GM23248 (cell line): ENCODE data around the gene RASD2. TPM values are rescaled to one million over a fixed set of nuclear protein-coding genes. Genes with fewer than 3 reads are reported as not detected.
A peak's percentile ranks its signal among the peaks of the same experiment; 100 is the strongest.

ENCODE experiments used
- DNase-seq: peaks from one replicate; pipeline ENCODE4 v3.0.0-alpha.2; 2015
- H2AFZ ChIP-seq: fragments of 200-600 bp; sonication (generic); 2 replicates; pipeline ENCODE4 v1.6.1; 2016; ENCODE audit warnings: antibody characterized with exemption
- H3F3A ChIP-seq: fragments of 200-600 bp; sonication (generic); 2 replicates; pipeline ENCODE4 v1.6.1; 2016; ENCODE audit warnings: mild to moderate bottlenecking, antibody characterized with exemption, mixed run types; ENCODE audit not compliant: insufficient read depth
- H3K27ac ChIP-seq: fragments of 200-600 bp; sonication (generic); 2 replicates; pipeline ENCODE4 v1.5.1; 2016; ENCODE audit warnings: mild to moderate bottlenecking
- H3K27me3 ChIP-seq: fragments of 200-600 bp; sonication (generic); replicated peaks from 2 replicates; pipeline ENCODE4 v1.6.1; 2016; ENCODE audit warnings: mild to moderate bottlenecking; ENCODE audit not compliant: insufficient read depth
- H3K36me3 ChIP-seq: fragments of 200-600 bp; sonication (generic); 2 replicates; pipeline ENCODE4 v1.6.1; 2016; ENCODE audit warnings: low read depth, mild to moderate bottlenecking
- H3K4me1 ChIP-seq: fragments of 200-600 bp; sonication (generic); 2 replicates; pipeline ENCODE4 v1.6.1; 2016; ENCODE audit warnings: mild to moderate bottlenecking; ENCODE audit not compliant: insufficient read depth
- H3K4me2 ChIP-seq: fragments of 200-600 bp; sonication (generic); one replicate; pipeline ENCODE4 v1.6.1; 2016; ENCODE audit warnings: mild to moderate bottlenecking; ENCODE audit not compliant: unreplicated experiment
- H3K4me3 ChIP-seq: fragments of 200-600 bp; sonication (generic); 2 replicates; pipeline ENCODE4 v1.5.1; 2016; ENCODE audit warnings: mild to moderate bottlenecking
- H3K79me2 ChIP-seq: fragments of 200-600 bp; sonication (generic); 2 replicates; pipeline ENCODE4 v1.6.1; 2016; ENCODE audit warnings: mild to moderate bottlenecking; ENCODE audit not compliant: insufficient read depth
- H3K9ac ChIP-seq: fragments of 200-600 bp; sonication (generic); 2 replicates; pipeline ENCODE4 v1.6.1; 2016; ENCODE audit warnings: mild to moderate bottlenecking
- H3K9me2 ChIP-seq: fragments of 200-600 bp; sonication (generic); 2 replicates; pipeline ENCODE4 v1.6.1; 2016; ENCODE audit warnings: mixed run types, mild to moderate bottlenecking, moderate library complexity; ENCODE audit not compliant: insufficient read depth
- H3K9me3 ChIP-seq: fragments of 200-600 bp; sonication (generic); one replicate; pipeline ENCODE4 v1.6.1; 2017; ENCODE audit warnings: low read depth
- H4K20me1 ChIP-seq: fragments of 200-600 bp; sonication (generic); 2 replicates; pipeline ENCODE4 v1.6.0; 2016; ENCODE audit not compliant: insufficient read depth
- EZH2 ChIP-seq: fragments of 200-600 bp; sonication (generic); IDR thresholded peaks from 2 replicates; pipeline ENCODE4 v1.6.1; 2018; ENCODE audit warnings: antibody characterized with exemption, mild to moderate bottlenecking; ENCODE audit not compliant: insufficient read depth, poor library complexity, severe bottlenecking
- EZH2phosphoT487 ChIP-seq: fragments of 200-600 bp; sonication (generic); IDR thresholded peaks from 2 replicates; pipeline ENCODE4 v1.6.1; 2018; ENCODE audit warnings: antibody characterized with exemption, moderate library complexity, mild to moderate bottlenecking, low read depth; ENCODE audit not compliant: insufficient read depth
- WGBS, 2 experiments: methylation state at CpG; one replicate each; pipeline ENCODE4 v1.1.6; 2015 to 2017; ENCODE audit warnings: low lambda C conversion rate in 2 of 2, low coverage in 1 of 2; ENCODE audit errors: missing lambda C conversion rate in 2 of 2; 5-methylcytosine and 5-hydroxymethylcytosine counted together
- in situ Hi-C: fragments of 300-500 bp; cut with MboI; formaldehyde crosslinking; loops from 2 replicates; pipeline ENCODE4 v1.15.0; 2020
- polyA plus RNA-seq: library from polyadenylated mRNA; unstranded; fragments of >200 nt; fragmentation: Nextera tagmentation; extraction: Ambion mirVana; gene quantifications from 2 replicates; pipeline ENCODE4 v1.2.1, GENCODE V29; 2016
- total RNA-seq: library from RNA; depleted of rRNA; stranded (reverse); fragments of >200 nt; shearing (Covaris generic); gene quantifications from 2 replicates; pipeline ENCODE4 v1.2.3, GENCODE V29; 2014

RASD2 gene
- total and polyA plus RNA-seq, 2 experiments from 2014 or later: 0.76 to 1.5 TPM

DNA sequence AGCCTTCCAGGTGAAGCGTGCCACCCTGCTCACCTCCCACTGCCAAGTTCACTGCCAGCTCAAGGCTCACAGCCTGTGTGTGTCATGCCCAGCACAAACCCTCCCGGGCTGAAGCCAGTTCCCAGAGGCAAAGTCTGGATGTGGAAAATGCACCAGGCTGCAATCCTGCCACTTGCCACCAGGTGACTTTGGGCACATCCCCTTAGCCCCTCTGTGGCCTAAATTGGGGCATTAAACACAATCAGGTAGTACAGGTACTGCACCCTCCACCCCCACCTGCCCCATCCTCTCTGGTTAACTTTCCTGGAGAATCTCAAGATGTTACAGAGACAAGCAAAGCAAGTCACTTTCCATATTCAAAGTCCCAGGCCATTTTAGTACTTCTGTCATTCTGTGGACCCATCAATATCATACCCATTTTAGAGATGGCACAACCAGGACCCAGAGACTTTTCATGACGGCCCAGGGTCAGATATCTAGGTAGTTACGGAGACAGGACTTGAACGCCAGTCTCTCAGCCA lies 1.8 kb upstream of the RASD2 start:
- H3F3A ChIP-seq: no peaks in the 10 kb centered on the region
- no peak overlapping the region for H3K4me2 ChIP-seq
- TF ChIP-seq EZH2 (no peak), EZH2phosphoT487 (no peak)
- WGBS, 2 experiments: 82 to 83% methylated on average over 5 of the region's 5 CpGs
- peaks cover 12% of the 10 kb centered on the region; the same call in 1 of the 2 replicates for H3K4me1 ChIP-seq
- no peaks in the 10 kb centered on the region for H3K9me3 ChIP-seq
- H3K79me2 ChIP-seq: peaks cover 23% of the 10 kb centered on the region
- no peak overlapping the region for H2AFZ ChIP-seq
- H3K4me3 ChIP-seq: no peak overlapping the region
- in situ Hi-C loops: no loop called here
- H3K27me3 ChIP-seq: no peaks in the 10 kb centered on the region
- H3K27ac ChIP-seq: no peak overlapping the region
- H3K9me2 ChIP-seq: no peaks in the 10 kb centered on the region
- no peak overlapping the region for H3K9ac ChIP-seq
- DNase-seq: peak; percentile 57
- H3K36me3 ChIP-seq: no peaks in the 10 kb centered on the region
- no peaks in the 10 kb centered on the region for H4K20me1 ChIP-seq

DNA sequence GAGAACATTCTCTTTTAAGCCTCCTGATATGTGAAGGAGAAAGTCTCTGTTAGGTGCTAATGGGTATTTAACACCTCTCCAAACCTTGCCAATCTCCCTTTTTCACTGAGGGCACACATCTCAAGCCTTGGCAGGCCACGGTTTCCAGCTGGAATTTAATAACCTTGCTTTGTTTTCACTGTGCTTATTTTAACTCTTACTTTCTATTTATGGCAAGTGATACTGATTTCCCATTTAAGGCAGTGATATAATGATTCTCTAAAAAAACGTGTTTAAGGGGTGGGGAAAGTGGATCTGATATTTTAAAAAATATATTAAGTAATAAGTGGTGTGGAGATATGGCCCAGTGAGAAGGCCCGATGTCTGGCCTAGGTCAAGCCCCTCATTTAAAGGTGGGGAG lies 1.1 kb upstream of the RASD2 start:
- peak overlapping the region; percentile 77; the same call in 1 of the 2 replicates for H3K4me3 ChIP-seq
- no peaks in the 10 kb centered on the region for H3K9me2 ChIP-seq
- DNase-seq: no peak
- no peak overlapping the region for H3K4me2 ChIP-seq
- peaks cover 23% of the 10 kb centered on the region for H3K79me2 ChIP-seq
- no peaks in the 10 kb centered on the region for H3K36me3 ChIP-seq
- peaks cover 12% of the 10 kb centered on the region; the same call in 1 of the 2 replicates for H3K4me1 ChIP-seq
- 45% methylated on average over 3 of the region's 3 CpGs for WGBS, 2 experiments
- H2AFZ ChIP-seq: no peak overlapping the region
- TF ChIP-seq EZH2phosphoT487 (no peak), EZH2 (no peak)
- H3K27ac ChIP-seq: no peak overlapping the region
- no peaks in the 10 kb centered on the region for H3K27me3 ChIP-seq
- H4K20me1 ChIP-seq: no peaks in the 10 kb centered on the region
- peak overlapping the region; percentile 57; the same call in 1 of the 2 replicates for H3K9ac ChIP-seq
- H3K9me3 ChIP-seq: no peaks in the 10 kb centered on the region
- in situ Hi-C loops: no loop called here
- no peaks in the 10 kb centered on the region for H3F3A ChIP-seq

DNA sequence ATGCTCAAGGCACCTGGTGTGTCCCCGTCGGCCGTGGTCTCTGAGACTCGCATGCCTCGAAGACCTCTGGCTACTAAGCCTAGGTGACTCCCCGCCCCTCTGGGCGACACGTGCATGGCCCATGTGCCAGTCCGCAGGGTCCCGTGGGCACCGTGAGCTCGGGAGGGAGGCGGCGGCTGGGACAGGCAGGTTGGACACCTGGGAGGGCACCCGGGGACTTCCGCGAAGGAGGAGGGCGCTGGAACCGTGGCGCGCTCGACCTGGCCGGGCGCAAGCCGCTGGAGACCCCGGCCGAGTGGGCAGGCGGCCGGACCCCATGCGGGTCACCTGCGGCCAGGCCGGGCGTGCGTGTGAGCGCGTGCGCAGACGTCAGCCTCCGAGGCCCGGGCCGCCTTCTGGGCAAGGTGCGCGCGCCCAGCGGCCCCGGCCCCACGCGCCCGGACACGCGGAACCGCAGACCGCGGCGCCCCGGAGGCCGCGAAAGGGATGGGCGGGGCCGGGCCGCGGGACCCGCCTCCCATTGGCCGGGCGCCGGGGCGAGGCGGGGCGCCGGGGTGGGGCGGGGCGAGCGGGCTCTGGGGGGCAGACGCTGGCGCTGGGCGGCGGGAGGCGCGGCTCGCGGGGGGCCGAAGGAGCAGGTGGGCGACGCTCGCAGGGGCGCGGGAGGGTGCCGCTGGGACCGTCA lies 579 bp upstream of the RASD2 start:
- Histone ChIP-seq H2AFZ (peak overlapping the region; percentile 84), H3K36me3 (no peaks in the 10 kb centered on the region), H3F3A (no peaks in the 10 kb centered on the region), H3K79me2 (peaks cover 23% of the 10 kb centered on the region), H3K9me3 (no peaks in the 10 kb centered on the region), H3K4me1 (peaks cover 12% of the 10 kb centered on the region; the same call in 1 of the 2 replicates), H3K4me2 (peak overlapping the region; percentile 92), H3K9ac (peak overlapping the region; percentile 69), H3K4me3 (peak overlapping the region; percentile 77), H3K9me2 (no peaks in the 10 kb centered on the region), H3K27ac (no peak overlapping the region), H3K27me3 (no peaks in the 10 kb centered on the region), H4K20me1 (no peaks in the 10 kb centered on the region)
- TF ChIP-seq EZH2 (no peak), EZH2phosphoT487 (no peak)
- DNase-seq: peak; percentile 81
- in situ Hi-C loops: no loop called here
- 6 to 9% methylated on average over 49 to 72 of the region's 89 CpGs for WGBS, 2 experiments

DNA sequence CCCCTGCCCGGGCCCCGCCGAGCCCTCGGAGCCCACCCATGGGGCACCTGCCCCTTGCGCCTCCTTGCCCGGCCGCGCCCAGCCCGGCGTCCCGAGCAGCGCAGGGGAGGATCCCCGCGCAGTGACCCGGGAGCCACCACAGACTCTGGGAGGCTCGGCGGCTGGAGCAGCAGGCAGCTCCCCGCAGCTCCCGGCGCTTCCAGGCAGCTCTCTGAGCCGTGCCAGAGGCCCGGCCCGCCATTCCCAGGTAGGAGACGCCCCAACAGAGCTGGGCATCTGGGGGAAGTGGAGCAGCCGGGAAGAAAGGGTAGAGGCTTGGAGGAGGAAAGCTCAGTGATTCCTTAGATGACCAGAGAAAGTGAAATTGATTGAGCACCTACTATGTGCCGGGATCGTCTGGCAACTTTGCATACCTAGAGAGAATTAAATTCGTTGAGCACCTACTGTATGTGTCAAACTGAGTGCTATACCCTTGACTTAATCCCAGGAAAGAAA lies 670 bp downstream of the RASD2 start:
- no peaks in the 10 kb centered on the region for H3K9me2 ChIP-seq
- H3K4me1 ChIP-seq: 0 out of 2 replicates have a peak, but pooled peaks cover 5% of the 10 kb centered on the region
- no peaks in the 10 kb centered on the region for H3K36me3 ChIP-seq
- H3K9me3 ChIP-seq: no peaks in the 10 kb centered on the region
- peaks cover 23% of the 10 kb centered on the region for H3K79me2 ChIP-seq
- no peaks in the 10 kb centered on the region for H3F3A ChIP-seq
- 11 to 14% methylated on average over 17 to 19 of the region's 28 CpGs for WGBS, 2 experiments
- peak overlapping the region; percentile 77 for H3K4me3 ChIP-seq
- H3K27ac ChIP-seq: no peak overlapping the region
- H3K4me2 ChIP-seq: peak overlapping the region; percentile 92
- no peak for TF ChIP-seq EZH2
- no peak for TF ChIP-seq EZH2phosphoT487
- peak overlapping the region; percentile 84; the same call in 1 of the 2 replicates for H2AFZ ChIP-seq
- H3K9ac ChIP-seq: peak overlapping the region; percentile 69
- no peaks in the 10 kb centered on the region for H4K20me1 ChIP-seq
- H3K27me3 ChIP-seq: no peaks in the 10 kb centered on the region
- DNase-seq: peak; percentile 55
- in situ Hi-C loops: no loop called here
